Adrenal gland (tissue), 5 donors: Measurements from ENCODE around the gene BTN1A1.

Experiments used
- CTCF ChIP-seq, 6 experiments: fragments of 450-650 bp in 4 of 6; fragments of 200-600 bp in 2 of 6; sonication (generic) in 1 of 6; IDR thresholded peaks; 1 replicate in 5 of 6; 2 replicates in 1 of 6; pipeline versions ENCODE4 v1.5.1 to v1.8.0; 2016 to 2021; ENCODE audit warnings: antibody characterized with exemption in 6 of 6, mild to moderate bottlenecking in 2 of 6, moderate library complexity in 1 of 6
- POLR2A ChIP-seq, 2 donors: fragments of 450-650 bp; IDR thresholded peaks; one replicate each; pipeline ENCODE4 v1.6.1; 2017; ENCODE audit warnings: antibody characterized with exemption in 2 of 2, mild to moderate bottlenecking in 2 of 2, moderate library complexity in 1 of 2
- donor health status: DM: no; HTN: no; CAD: no.

- TF ChIP-seq CTCF (IDR thresholded peaks at IDR 0.05) (no peak), POLR2A (IDR thresholded peaks at IDR 0.05) (no peak)
Observed at GRCh38 chr6:26484161-26484560, 15.9 kb upstream of the BTN1A1 start.
